ENCODE results near the gene CMSS1.

- TF ChIP-seq SIN3A (IDR thresholded peaks at IDR 0.05; ENCODE audit: borderline replicate concordance, insufficient read depth, low read length), result no peak
- TF ChIP-seq POLR2AphosphoS5 (IDR thresholded peaks at IDR 0.05; ENCODE audit: low read depth, low read length), result no peak
- TF ChIP-seq TAF1 (IDR thresholded peaks at IDR 0.05; ENCODE audit: borderline replicate concordance, insufficient read depth, low read length), result no peak
These were observed 44.5 kb downstream of the CMSS1 start for GRCh38 chr3:99862208-99862607.
